Stimulated activated CD4-positive, alpha-beta T cell treated with anti-CD3 and anti-CD28 coated beads, TNF-alpha, amount 100 ng/mL, for 48 hours (primary cell): ENCODE data around the gene GPC3.

Experiments
- DNase-seq, 3 donors: peaks; one replicate each; pipeline ENCODE4 v3.0.0-alpha.2; 2020; ENCODE audit warnings: low read depth in 3 of 3

Gene GPC3

DNA sequence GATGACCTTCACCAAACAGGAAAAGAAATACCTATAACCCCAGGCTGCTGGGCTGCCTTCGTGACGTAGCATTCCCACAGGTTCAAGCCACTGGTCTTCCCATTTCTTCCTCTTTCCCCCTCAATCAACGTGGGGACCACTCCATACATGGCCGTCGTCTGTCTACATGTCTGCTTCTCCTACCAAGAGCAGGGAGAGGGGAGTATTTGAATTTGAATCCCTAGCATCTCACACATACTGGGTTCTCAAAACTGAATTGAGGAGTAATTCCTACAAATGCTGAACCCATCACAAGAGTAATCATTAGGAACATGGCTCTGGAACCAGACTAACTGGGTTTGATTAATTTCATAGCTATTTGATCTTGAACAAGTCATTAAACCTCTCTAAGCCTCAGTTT, 17.3 kb downstream of the GPC3 start:
- DNase-seq, result no peak

GRCh38 chrX:133966199-133966598, 19.2 kb downstream of the GPC3 start:
- no peak for DNase-seq

GRCh38 chrX:133965321-133965720, 20.1 kb downstream of the GPC3 start:
- DNase-seq, result no peak

DNA sequence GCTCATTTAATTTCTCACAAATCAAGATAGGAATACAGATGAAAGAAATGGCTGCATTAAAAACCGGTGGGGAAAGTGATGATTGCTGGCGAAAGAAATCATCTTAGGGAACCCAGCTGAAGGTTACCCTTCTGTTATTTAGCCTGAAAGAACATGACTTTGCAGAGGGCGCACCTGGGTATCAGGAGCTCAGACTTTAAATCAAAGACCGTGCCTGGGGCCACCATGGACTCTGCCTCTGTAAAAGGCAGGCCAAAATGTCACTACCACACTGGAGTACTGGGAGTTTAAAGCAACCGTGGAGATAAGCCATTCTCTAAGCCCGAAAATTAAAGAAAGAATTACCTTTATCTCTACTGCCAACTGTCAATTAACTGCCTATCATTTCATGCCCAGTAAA, 24.3 kb downstream of the GPC3 start:
- no peak for DNase-seq

GRCh38 chrX:133959972-133960371, 25.4 kb downstream of the GPC3 start:
- no peak for DNase-seq

DNA sequence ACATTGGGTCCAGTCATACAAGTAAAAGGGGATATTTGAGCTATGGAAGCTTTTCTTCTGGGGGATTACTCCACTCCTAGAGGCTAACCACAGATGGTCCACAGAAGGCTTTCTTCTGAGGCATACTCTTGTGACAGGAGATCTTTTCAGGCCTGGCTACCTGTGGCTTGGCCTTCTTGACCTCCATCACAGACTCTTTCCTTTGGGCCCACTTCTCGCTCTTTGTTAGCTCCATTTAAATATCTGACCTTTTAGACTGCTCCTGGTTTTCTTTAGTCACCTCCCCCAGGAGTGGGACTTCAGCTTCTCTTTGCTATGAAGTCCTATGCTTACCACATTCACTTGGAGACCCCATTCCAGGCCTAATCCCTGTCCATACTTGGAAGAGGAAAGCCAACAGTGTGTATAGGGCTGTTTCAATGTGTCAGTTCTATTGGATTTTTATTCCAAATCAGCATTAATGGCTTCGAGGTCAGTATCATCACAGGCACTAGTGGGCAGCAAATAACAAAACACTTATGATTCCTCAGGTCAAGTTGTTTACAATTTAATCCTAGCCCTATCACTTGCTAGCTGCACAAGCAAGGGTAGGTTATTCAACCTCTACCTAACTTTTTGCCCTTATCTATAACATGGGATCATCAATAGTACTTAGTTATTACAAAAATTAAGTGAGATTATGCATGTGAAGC, 26.3 kb downstream of the GPC3 start:
- no peak for DNase-seq

- no peak for DNase-seq
Observed at GRCh38 chrX:133956570-133957340, 28.6 kb downstream of the GPC3 start.

DNA sequence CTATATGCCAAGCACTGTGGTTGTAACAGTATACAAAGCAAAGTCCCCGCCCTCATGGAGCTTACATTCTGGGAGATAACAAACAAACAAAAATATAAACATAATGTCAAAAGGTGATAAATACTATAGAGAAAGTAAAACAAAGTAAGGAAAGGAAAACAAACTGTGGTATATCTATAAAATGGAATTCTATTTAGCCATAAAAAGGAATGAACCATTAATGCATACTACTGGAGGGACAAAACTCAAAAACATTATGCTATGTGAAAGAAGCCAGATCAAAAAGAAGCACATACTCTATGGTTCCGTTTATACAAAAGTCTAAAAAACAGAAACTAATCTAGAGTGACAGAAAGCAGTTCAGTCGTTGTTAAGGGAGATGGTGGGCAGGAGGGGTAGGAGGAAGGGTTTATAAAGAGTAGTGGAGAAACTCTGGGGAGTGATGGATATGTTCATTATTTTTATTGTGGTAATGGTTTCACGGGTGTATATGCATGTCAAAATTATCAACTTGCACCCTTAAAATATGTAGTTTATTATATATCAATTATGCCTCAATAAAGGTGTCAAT, 31.5 kb downstream of the GPC3 start:
- DNase-seq, result no peak

DNA sequence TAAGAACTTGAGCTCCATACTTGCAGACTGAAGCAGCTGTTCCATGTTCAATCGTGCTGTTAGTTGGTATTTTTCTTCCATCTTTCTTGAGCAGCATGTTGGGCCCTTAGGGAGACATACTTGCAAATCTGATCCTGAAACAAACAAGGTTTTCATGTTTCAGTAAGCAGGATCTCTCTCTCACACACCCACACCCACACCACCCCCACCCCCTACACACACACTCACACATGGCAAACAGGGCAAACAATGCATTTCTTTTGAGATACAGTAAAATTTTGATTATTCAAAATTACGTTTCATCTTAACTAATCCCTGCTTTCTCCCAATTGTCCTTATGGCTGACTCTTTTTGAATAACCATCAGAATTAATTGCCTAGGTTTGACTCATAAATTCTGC, 32.3 kb downstream of the GPC3 start:
- no peak for DNase-seq

DNA sequence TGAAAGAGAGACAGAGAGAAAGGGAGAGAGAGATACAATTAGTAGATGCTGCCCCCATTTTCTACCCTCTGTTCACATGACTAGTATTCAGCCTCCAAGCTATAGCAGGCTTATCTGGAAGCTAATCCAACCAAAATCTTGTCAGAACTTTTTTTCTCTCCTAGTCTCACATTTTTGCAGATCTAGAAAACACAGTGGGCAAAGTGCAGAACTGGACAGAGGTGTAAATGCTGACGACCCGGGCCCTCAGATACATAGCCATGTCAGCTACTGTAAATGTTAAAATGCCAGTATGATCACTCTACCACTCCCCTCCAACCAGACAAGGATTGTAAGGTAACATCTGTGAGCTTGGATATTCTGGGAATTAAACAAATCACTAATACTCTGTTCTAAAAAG, 34.3 kb downstream of the GPC3 start:
- DNase-seq, result no peak

- DNase-seq, result no peak
Observed at GRCh38 chrX:133950214-133950613, 35.2 kb downstream of the GPC3 start.

GRCh38 chrX:133948895-133949294, 36.5 kb downstream of the GPC3 start:
- DNase-seq, result no peak

DNA sequence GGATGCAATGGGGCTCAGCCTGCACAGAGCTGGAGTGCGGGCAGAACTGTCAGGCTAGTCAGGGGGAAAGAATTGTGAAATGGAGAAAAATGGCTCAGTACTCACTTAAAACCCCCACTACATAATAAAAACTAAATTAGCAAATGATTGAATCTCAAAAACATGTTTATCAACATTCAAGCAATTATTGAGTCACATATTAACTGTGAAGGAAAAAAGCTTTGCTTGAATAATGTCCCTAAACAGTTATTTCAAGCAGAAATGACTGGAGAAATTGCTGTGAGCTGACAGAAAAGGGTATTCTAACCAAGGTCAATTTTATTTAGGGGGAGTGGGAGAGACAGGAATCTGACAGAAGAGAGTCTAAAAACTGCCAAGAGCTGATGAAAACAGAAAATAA, 37.4 kb downstream of the GPC3 start:
- DNase-seq, result no peak

GRCh38 chrX:133947022-133947421, 38.4 kb downstream of the GPC3 start:
- DNase-seq, result no peak

DNA sequence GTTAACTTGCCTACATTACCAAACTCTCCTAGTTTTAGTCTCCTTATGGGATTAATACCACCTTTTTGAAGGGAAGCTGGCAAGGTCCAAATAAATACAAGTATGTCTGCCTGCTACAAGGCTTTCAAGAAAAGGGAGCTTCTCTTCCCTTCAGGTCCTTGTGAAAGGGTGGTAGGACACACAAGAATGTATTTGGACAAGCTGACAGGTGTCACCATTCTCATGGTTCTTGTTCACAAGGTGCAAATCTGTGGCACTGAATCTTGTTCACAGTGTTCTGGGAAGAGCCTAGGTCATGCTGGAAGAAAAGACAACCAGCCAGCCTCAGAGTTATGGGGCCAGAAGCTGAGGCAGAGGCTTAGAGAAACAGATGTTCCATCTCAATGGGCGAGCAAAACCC, 41.9 kb downstream of the GPC3 start:
- DNase-seq, result no peak

GRCh38 chrX:133939655-133940302, 45.6 kb downstream of the GPC3 start:
- DNase-seq, result no peak

DNA sequence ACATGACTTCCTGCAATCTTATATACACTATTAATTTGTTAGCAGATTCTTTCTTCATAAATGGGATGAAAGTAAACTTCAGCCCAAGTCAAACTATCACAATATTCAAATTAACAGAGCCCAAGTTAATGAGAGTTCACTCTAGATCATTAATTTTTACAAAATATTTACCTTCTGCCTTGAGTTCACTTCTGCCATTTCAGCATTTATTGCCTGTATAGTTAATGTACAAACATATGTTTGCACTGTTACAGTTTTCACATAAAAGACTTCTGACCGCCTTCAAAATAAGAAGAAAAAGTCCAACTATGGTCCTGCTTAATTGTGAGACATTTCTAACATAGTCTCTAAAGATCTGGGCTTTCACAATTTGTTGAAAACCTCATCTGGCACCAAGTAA, 46.9 kb downstream of the GPC3 start:
- no peak for DNase-seq

- DNase-seq, result no peak
Observed at GRCh38 chrX:133937022-133937421, 48.4 kb downstream of the GPC3 start.

DNA sequence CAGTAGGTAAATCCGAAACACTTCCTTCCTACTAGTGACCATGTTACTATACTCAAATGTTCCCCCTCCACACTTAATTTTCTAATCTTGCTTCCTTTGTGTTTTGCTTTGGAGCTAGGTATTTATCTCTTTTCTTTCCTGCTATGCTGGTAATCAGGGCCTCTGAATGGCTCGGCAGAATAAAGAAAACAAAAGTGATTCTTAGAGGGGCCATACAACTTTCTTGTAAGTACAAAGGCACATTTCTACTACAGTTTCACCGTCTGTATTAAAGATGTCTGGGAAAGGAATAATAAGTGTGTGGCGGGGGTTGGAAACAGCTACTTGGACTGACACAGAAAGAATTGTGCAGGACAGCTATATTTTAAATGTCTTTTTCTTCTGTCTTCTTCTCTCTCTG, 50.3 kb downstream of the GPC3 start:
- DNase-seq, result no peak

DNA sequence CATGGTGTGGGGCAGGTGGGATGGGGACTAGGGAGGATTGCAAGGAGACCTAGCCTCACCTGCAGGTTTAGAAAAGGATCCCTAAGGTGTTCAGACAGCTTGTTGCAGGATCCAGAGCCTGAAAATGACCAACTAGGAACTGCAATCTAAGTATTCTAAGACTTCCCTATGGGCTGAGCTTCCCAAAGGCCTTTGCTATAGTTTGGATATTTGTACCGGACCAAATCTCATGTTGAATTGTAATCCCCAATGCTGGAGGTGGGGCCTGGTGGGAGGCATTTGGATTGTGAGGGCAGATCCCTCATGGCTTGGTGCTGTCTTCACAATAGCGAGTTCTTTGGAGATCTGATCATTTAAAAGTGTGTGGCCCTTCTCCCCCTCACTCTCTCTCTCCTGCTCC, 52.1 kb downstream of the GPC3 start:
- DNase-seq, result no peak

DNA sequence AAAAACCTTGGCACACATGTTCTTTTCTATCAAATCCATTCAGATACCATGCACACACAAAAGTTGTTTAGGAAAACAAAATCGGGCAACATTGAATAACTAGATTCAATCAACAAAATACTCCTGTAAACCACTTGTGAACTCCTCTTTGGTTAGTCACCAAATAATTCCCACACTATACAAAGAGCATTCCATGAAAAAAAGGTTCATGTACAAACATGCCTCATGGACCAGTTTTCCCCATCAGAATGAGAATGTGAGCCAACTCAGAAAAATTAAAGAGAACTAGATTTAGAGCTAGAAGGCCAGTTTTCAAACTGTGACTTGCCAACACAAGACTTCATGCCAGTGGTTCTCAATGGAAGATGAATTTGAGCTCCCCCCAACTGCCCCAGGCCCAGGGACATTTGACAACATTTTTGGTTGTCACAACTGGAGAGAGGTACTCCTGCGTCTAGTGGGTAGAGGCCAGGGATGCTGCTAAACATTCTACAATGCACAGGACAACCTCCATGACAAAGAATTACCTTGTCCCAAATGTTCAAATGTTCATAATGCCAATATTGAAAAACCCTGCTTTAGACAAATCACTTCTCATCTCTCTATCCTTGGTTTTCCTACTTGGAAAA, 55.4 kb downstream of the GPC3 start:
- DNase-seq, result no peak

- no peak for DNase-seq
Observed at GRCh38 chrX:133928365-133928764, 57.0 kb downstream of the GPC3 start.
